ENCODE data around the gene MRPS18A.
"Not testable (repeated sequence)": the region's sequence is repeated elsewhere in the genome, so short reads cannot be mapped to it uniquely, and the experiment has no call there.

Gene MRPS18A

DNA sequence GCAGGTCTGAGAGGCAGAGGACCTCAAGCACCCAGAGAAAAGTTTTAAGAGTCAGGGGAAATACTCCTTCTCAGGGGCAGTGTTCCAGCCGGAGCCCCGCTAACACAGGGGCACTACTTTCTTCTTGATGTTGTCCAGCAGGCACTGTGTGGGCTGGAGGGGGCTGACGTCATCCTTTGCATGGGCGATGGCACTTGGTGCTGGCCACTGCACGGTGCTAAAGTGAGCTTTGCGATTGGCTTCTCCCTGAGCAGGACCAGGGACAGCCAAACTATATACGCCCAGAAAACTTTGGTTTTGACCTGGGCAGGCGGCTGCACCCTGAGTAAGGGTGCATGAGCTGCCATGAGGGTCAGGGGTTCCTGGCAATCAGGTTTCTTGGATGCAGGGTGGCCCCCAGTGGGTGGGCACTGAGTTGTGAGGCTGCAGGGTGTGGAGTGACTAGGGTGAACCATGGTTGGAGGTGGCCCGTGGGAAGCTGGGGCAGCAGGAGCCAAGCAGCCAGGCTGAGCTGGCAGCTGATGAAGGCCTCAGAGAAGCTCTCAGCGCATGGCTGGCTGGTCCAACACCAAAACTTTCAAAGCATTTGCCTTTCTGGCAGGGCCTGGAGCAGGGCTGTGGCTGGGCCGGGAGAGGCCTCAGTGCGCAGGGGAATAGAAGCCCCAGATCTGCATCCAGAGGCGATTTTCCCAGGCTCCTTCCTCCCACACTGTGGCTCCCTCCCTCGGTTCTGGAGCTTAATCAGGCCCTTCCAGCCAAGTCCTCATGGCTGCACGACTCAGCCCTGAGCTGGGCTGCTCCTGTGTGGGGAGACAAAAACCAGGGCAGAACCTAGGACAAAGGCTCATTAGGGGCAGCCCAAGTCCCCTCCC, 18.3 kb downstream of the MRPS18A start:
- ATAC-seq, result no peak

DNA sequence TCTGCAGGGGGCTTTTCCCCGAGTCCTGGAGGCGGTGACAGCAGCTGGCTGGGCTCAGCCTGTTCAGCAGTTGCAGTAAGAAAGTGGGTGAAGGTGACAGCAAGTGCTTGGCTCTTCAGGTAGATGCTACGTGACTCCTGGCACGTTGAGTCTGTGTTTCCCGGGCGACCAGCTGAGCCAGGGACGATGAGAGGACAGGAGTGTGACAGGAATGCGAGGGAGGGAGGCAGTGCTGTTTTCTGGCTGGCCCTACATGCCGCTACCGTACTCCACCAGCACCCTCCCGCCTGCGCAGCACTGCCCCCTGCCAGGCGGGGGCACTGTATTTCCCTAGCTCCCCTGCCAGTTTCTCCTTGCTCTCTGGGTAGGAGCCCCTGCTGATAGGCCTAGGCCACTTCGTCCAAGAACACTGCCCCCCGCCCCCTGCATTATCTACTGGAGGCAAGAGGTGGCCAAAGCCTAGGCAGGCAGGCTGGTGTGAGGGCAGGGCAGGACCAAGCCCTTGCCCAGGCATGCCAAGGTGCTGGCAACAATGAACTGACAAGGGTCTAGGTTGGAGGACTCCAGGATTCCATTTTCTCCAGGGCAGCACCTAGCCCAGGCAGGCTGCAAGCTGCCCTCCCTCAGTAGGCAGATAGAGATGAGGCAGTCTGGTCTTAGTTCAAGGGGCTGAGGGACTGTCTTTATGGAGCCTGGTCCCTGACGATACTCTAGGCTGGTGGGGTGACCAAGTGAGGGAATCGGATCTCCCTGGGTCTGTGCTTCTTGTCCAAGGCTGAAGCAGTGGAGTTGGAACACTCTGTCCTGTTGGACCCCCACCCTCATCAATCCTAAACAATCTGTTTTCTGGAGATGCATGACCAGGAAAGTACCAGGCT, 19.2 kb downstream of the MRPS18A start:
- ATAC-seq, result peak; percentile 50 to 51

DNA sequence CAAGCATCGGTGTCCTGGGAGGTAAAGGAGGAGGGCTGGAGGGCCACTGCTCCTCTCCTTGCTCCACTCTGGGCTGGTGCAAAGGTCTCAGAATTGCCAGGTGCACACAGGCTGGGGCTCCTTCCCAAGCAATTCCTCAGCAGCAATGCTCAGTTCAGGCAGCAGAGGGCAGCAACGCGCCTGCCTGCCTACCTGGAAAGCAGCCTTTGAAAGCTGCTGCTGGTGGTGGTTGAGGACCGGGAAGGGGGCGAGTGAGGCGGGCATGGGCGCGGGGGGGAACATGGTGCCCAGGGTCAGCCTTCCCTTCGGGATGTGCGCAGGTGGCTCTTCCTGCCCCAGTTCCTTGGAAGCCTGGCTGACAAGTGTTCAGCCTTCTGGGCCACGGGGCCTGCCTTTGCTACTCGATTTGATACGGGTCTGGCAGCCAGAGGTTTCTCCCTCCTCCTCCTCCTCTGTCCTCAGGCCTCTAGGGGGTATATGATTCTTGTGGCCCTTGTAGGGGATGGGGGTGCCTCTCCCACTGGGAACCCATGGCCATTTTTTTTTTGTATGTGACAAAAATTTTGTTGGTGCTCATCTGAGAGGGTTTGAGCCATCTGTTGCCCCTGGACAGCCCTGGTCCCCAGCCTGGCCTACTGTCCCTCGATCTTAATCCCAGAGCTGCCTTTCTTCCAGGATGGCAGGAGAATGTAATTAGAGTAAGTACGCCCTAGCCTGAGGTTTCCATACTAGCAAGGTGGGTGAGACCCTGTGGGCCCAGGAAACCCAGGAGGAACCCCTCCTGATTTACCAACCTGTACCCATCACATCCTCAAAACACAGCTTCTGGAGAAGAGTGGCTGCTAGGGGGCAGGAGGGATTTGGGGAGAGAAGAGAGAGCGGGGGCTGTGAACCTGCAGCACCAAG, 20.1 kb downstream of the MRPS18A start:
- ATAC-seq, result peak; percentile 69 to 73

DNA sequence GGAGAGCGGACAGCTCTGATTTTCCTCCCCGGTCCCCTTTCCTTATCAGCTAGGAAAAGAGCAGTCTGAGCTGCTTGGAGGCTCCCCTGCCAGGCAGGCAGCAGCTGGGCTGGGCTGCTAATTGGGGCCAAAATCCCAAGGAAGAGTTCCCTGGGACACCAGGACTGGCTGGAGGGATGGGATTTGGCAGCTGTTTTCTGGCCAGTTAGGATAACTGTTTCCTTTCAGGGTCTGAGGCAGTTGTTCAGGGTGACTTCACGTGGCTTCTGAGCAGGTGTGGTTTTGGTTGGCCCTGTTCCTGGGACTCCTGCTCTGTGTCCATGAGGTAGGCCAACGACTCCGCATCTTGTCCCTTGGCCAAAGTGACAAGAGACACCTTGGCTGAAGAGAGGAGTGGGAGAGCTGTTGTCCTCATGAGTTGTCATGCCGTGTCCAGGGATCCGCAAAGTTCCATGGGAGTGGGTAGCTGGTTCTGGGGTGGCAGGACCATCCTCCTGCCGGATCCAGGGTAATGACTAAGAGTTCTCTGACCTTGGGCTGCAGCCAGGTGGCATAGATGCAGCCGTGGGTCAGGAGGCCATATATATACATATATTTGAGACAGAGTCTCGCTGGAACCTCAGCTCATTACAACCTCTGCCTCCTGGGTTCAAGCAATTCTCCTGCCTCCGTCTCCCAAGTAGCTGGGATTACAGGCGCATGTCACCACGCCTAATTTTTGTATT, 21.2 kb downstream of the MRPS18A start:
- no peak for ATAC-seq

DNA sequence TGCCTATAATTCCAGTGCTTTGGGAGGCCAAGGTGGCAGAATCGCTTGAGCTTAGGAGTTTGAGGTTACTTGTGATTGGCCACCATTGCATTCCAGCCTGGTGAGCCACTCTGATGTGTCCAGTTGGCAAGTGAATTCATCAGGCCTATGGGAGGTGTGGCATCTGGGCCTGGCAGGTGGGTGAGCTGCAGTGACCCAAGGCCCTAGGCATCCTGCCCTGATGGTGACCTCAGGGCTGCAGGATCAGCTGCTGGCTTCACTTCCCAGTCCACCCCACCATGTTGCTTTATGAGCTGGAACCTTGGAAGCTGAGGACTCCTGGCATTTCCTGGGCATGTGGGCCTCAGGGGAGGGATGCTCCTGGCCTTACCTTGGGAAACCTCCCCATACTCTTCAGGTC, 22.2 kb downstream of the MRPS18A start:
- no peak for ATAC-seq

DNA sequence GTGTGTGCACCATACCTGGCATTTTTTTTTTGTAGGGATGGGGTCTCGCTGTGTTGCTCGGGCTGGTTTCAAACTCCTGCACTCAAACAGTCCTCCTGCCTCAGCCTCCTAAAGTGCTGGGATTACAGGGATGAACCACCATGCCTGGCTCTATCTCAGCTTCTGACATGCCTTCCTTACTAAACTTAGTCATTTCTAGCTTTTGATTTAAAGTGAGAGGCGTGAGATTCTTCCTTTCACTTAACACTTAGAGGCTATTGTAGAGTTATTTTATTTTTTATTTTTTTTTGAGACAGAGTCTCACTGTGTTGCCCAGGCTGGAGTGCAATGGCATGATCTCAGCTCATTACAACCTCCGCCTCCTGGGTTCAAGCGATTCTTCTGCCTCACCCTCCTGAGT, 24.6 kb downstream of the MRPS18A start:
- not testable (repeated sequence) for ATAC-seq

DNA sequence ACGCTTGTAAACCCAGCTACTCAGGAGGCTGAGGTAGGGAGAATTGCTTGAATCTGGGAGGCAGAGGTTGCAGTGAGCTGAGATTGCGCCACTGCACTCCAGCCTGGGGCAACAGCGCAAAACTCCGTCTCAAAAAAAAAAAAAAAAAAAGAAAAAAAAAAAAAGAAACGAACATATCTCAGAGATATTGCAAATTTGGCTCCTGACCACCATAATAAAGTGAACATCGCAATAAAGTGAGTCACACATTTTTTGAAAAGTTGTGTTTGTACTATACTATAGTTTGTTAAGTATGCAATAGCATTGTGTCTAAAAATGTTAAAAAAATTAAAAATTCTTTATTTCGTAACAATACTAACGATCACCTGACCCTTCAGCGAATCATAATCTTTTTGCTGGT, 29.4 kb downstream of the MRPS18A start:
- ATAC-seq, result no peak

DNA sequence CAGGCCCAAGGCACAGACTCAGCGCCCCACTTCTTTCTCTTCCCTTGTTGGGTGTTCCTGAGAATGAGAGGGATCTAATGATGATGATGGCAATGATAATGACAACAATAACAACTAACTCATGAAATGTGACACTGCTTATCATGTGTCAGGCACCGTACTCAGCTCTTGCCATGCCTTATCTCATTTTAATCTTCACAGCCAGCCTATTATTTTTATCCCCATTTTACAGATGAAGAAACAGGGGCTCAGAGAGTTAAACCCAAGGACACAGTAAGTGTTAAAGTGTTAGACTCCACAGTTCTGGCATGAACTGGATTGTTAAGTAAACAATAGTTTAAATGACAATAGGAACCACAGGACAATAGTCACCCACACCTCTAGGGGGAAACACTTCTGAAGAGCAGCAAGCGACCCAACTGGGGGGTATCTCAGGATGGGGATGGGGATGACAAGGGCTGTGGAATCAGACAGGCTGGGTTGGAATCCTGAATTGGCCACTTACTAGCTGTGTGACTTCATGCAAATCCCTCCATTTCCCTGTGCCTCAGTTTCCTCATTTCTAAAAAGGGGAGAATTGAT, 30.3 kb downstream of the MRPS18A start:
- ATAC-seq, result no peak

DNA sequence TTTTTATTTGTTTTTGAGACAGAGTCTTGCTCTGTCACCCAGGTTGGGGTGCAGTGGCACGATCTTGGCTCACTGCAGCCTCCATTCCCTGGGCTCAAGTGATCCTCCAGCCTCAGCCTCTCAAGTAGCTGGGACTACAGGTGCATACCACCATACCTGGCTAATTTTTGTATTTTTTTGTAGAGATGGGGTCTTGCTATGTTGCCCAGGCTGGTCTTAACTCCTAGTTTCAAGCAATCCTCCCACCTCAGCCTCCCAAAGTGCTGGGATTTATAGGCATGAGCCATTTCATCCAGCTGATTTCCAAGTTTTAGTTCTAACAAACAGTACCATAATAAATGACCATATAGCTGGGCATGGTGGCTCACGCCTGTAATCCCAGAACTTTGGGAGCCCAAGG, 34.8 kb downstream of the MRPS18A start:
- ATAC-seq, result not testable (repeated sequence)

DNA sequence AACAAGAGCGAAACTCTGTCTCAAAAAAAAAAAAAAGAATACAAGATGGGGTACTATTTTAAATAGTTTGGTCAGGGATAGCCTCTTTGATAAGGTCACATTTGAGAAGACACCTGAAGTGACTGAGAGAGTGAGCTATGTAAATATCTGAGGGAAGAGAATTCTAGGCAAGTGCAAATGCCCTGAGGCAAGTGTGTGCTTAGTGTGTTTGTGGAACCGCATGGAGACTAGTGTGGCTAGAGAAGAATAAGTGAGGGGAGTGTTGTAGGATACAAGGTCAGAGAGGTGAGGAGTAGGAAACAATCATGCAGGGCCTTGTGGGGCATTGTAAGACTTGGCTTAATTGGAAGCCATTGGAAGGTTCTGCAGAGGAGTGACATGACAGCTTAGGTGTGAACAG, 39.3 kb downstream of the MRPS18A start:
- no peak for ATAC-seq

DNA sequence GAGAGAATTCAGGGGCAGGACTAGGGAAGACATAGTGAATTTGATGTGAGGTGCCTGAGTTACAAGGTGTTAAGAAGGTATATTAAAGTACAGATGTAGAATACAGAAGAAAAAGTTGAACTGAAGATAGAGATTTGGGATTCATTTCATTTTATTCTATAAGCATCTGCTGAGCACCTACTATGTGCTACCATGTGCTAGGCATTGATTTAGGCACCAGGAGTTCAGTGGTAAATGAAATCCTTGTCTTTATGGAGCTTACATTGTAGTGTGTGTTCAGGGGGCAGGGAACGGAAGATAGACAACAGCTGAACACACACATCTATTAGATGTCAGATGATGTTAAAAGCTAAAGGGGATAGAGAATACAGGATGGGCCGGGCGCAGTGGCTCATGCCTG, 40.0 kb downstream of the MRPS18A start:
- ATAC-seq, result no peak

DNA sequence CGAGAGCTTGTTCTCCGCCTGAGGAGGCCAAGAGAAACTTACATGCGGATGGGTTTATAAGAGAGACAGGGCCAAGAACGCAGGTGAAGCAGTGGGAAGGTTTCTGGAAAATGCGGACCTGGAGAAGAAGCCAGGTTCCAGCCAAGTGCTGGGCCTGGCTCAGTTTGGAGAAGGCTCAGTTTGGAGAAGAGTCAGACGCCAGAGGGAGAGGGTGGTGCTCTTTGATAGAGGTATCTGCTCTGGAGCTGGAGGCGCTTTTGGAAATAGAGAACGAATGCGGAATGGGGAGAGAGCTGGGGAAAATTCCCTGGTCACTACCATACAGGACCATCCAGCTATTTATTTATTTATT, 42.0 kb downstream of the MRPS18A start:
- no peak for ATAC-seq

DNA sequence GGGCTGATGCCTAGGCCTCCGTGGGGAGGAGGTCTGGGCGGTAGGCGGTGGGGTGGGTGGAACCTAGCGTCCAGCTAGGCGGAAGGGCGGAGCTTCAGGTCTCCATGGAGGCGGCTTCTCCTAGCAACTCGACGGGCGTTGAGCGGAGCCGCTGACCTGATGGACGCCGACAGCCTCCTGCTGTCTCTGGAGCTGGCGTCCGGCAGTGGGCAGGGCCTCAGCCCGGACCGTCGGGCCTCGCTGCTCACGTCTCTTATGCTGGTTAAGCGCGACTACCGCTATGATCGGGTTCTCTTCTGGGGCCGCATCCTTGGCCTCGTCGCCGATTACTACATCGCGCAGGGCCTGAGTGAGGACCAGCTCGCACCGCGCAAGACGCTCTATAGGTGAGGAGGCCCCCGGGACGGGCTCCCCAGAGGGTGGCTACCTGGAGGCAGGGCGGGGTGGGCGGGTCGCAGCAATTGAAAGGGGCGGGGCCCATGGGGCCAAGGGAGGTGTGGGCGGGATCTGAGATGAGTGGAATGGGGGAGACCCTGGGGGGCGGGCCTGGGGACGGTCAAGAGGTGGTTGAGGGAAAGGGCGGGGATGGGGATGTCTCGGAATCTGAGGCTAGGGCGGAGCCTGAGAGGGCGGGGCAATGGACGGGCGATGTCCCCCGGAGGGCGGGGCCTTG, 42.5 kb downstream of the MRPS18A start, which contains the start of gene RSPH9:
RSPH9 (plus strand) TSS at position 97 of the 673 bp plus-strand sequence; CDS start at position 160, 63 bp downstream.
- peak; percentile 72 to 85 for ATAC-seq

DNA sequence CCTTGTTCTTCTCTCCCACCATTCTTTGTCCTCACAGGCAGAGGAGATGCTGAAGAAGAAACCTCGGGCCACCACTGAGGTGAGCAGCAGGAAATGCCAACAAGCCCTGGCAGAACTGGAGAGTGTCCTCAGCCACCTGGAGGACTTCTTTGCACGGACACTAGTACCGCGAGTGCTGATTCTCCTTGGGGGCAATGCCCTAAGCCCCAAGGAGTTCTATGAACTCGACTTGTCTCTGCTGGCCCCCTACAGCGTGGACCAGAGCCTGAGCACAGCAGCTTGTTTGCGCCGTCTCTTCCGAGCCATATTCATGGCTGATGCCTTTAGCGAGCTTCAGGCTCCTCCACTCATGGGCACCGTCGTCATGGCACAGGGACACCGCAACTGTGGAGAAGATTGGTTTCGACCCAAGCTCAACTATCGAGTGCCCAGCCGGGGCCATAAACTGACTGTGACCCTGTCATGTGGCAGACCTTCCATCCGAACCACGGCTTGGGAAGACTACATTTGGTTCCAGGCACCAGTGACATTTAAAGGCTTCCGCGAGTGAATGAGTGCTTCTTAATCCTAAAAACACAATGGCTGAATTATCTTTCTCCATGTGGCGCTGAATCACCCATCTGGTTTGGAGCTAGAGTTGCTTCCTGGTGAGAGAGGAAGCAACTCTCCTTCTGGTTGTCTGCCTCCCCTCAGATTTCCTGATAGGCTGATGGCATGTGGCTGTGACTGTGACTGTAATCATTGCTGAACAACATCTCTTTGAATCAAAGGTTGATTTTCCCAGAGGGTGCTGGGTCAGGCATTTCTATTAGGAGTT, 47.4 kb downstream of the MRPS18A start:
- ATAC-seq, result no peak

DNA sequence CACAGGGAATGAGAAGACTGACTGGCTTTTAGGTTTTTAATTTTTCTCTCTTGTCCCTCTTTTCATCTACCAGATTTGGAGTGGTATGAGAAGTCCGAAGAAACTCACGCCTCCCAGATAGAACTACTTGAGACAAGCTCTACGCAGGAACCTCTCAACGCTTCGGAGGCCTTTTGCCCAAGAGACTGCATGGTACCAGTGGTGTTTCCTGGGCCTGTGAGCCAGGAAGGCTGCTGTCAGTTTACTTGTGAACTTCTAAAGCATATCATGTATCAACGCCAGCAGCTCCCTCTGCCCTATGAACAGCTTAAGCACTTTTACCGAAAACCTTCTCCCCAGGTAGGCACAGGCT, 51.3 kb downstream of the MRPS18A start:
- ATAC-seq, result no peak

DNA sequence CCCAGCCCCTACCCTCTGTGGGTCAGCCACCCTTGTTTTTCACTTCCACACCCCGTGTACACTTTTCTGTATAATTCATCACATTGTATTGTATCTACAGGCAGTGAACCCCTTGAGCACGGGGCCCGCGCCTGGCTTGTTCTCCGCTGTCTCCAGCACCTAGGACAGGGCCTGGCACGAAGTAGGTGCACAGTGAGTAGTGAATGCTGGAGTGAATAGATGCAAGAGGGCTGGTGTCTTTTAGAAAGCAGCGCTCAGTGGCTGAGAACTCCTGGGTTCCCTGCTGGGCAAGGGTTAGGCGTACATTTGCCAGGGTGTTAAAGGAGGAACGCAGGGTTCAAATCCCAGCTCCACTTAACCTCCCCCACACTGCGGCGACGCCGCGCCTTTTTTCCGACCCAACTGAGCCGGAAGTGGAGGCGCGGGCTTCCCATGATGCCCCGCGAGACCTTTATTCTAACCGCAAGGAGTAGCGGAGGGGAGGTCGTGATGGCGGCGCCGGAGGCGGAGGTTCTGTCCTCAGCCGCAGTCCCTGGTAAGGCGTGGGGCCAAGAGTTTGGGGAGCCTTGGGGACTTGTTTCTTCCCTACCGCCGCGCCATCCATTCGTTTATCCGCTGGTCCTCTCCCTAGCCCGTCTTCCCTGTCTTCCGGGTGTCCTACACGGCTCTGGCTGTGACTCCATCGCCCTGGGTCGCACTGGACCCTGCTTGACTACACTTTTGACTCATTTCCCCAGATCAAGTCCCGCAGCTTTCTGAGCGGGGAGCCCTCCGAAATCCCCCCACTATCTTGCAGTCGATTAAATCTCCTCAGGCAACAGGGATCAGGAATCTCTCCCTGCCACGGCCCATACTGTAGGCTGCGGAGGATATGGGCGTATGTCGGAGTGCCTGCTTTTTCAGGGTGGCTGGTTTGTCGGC, 51.9 kb downstream of the MRPS18A start, which contains the start of gene MAD2L1BP:
MAD2L1BP (plus strand) TSS at position 454 of the 921 bp plus-strand sequence; CDS start at position 490, 36 bp downstream.
- ATAC-seq, result peak; percentile 89 to 90

DNA sequence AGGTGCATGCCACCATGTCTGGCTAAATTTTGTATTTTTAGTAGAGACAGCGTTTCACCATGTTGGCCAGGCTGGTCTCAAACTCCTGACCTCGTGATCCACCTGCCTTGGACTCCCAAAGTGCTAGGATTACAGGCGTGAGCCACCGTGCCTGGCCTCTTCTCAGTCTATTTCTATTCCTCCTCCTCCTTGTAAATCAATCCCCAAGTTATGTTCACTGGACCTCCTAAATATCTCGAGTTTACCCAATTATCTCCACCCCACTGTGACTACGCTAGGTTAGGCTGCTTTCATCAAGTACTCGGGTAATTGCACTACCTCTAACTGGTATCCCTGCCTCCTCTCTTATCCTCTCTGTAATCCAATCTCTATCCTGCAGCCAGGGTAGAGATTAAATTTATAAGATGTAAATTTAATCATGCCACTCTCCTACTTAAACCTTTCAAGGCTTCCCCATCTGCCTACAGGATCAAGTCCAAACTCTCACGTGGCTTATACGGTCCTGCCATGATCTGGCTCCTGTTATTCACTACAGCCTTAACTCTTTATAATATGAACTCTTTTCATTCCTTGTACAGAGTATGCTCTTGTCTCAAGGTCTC, 52.8 kb downstream of the MRPS18A start:
- no peak for ATAC-seq

DNA sequence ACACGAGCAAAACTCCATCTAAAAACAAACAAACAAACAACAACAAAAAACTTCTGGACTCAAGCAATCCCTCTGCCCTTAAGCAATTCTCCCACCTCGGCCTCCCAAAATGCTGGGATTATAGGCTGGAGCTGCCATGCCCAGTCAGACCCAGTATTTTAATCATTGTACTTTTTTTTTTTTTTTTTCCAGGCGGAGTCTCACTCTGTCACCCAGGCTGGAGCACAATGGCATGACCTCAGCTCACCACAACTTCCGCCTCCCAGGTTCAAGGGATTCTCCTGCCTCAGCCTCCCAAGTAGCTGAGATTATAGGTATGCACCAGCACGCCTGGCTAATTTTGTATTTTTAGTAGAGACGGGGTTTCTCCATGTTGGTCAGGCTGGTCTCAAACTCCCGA, 54.6 kb downstream of the MRPS18A start:
- ATAC-seq, result not testable (repeated sequence)

Measured in activated CD4-positive, CD25-positive, alpha-beta regulatory T cell treated with anti-CD3 and anti-CD28 coated beads, Interleukin-2, amount 50 U/mL, for 24 hours (primary cell).